Heart right ventricle (tissue), 16 donors: ENCODE measurements around the gene CMSS1. TPM values are rescaled to one million over a fixed set of nuclear protein-coding genes. Genes with fewer than 3 reads are reported as not detected.

Experiments used
- ATAC-seq, 8 donors: fragments of 200-7000 bp; cut with Tn5 transposase; one replicate each; pipeline ENCODE4 v1.9.1; 2020; ENCODE audit warnings: mild to moderate bottlenecking in 8 of 8, moderate library complexity in 8 of 8, moderate number of reproducible peaks in 1 of 8
- DNase-seq, 2 donors: peaks; one replicate each; pipeline ENCODE4 v3.0.0-alpha.2; 2020
- H3K27ac ChIP-seq, 10 donors: fragments of 200-600 bp; sonication (generic) in 2 of 10; one replicate each; pipeline versions ENCODE4 v1.5.0 to v1.8.0; 2020 to 2022; ENCODE audit warnings: mild to moderate bottlenecking in 3 of 10
- H3K27me3 ChIP-seq, 7 donors: fragments of 200-600 bp; one replicate each; pipeline ENCODE4 v1.8.0; 2021 to 2022; ENCODE audit warnings: mild to moderate bottlenecking in 2 of 7
- H3K36me3 ChIP-seq, 9 donors: fragments of 200-600 bp; sonication (generic) in 1 of 9; one replicate each; pipeline versions ENCODE4 v1.5.0 to v1.8.0; 2020 to 2022; ENCODE audit warnings: mild to moderate bottlenecking in 2 of 9
- H3K4me1 ChIP-seq, 9 donors: fragments of 200-600 bp; sonication (generic) in 1 of 9; one replicate each; pipeline versions ENCODE4 v1.5.0 to v1.8.0; 2020 to 2022; ENCODE audit warnings: mild to moderate bottlenecking in 4 of 9
- H3K4me3 ChIP-seq, 10 donors: fragments of 200-600 bp; sonication (generic) in 2 of 10; one replicate each; pipeline versions ENCODE4 v1.5.0 to v1.8.0; 2020 to 2022; ENCODE audit warnings: mild to moderate bottlenecking in 7 of 10, moderate library complexity in 2 of 10
- H3K9me3 ChIP-seq, 11 donors: fragments of 200-600 bp in 10 of 11; sonication (generic) in 2 of 11; one replicate each; pipeline versions ENCODE4 v1.5.0 to v1.8.0; 2013 to 2022; ENCODE audit warnings: mild to moderate bottlenecking in 2 of 11, control low read depth in 1 of 11, moderate library complexity in 1 of 11
- CTCF ChIP-seq, 9 donors: fragments of 200-600 bp; sonication (generic) in 2 of 9; IDR thresholded peaks; one replicate each; pipeline versions ENCODE4 v1.5.0 to v1.8.0; 2021 to 2022; ENCODE audit warnings: antibody characterized with exemption in 9 of 9, mild to moderate bottlenecking in 5 of 9, moderate library complexity in 1 of 9
- WGBS, 2 donors: extraction: QIAGEN DNeasy Blood & Tissue Kit; methylation state at CpG; one replicate each; pipeline ENCODE4 v1.1.7; 2013; ENCODE audit warnings: inconsistent platforms in 1 of 2; 5-methylcytosine and 5-hydroxymethylcytosine counted together
- intact Hi-C, 10 donors: fragments of 100-400 bp; cut with DNase I; formaldehyde crosslinking; loops; one replicate each; pipeline versions ENCODE4 v1.11.1 to v1.14.2; 2022
- polyA plus RNA-seq, 2 donors: library from polyadenylated mRNA; stranded (reverse); fragments of 200-250 nt; gene quantifications; one replicate each; pipeline ENCODE4 v1.2.3, GENCODE V29; 2013
- total RNA-seq, 10 donors: library from RNA; stranded (reverse); fragmentation: NEBNext Ultra II Directional in 3 of 10; extraction: Animal tissue kit (Norgen Biotek cat#: 25700) in 3 of 10; gene quantifications; one replicate each; pipeline versions ENCODE4 v1.2.1 to v1.2.4, GENCODE V29; 2021 to 2023
- donor health status: Arrhythmogenic right ventricular cardiomyopathy.
- donor health status: ischemic (EF 13 %, LVEDD 7.1; RV severe dilation, severe dysfunction).
- donor health status: healthy with polysubstance abuse.
- donor health status: DM: no; HTN: yes; CAD: no.
- donor health status: DM: no; HTN: no; CAD: no.
- donor health status: ischemic (EF 25% LVEDD 6.9; RV normal size, moderate dysfunction).
- donor health status: ischemic (EF 25% LVEDD 5.7; RV mildly dilated, moderate dysfunction).
- donor health status: healthy.
- donor health status: DM: yes; HTN: yes; CAD: no.
- donor health status: Ischemic cardiomyopathy.
- donor health status: ischemic (EF 35%, LVEDD 5.7; RV mildly dilated, moderate dysfunction).
- donor health status: nonischemic (EF 11% LVEDD 7.7; RV severe dilation, severe dysfunction).
- donor health status: DM: yes; HTN: yes; CAD: no.
- donor health status: PGD.
- donor health status: ischemic (EF 29% LVEDD 5.4; RV normal size, mild dysfunction).
- donor health status: nonischemic (EF 23%, LVEDD 6.1; RV moderate dilation, normal function).

CMSS1 gene
- total and polyA plus RNA-seq, 12 donors: 24.6 to 45.4 (median 34.6) TPM

DNA sequence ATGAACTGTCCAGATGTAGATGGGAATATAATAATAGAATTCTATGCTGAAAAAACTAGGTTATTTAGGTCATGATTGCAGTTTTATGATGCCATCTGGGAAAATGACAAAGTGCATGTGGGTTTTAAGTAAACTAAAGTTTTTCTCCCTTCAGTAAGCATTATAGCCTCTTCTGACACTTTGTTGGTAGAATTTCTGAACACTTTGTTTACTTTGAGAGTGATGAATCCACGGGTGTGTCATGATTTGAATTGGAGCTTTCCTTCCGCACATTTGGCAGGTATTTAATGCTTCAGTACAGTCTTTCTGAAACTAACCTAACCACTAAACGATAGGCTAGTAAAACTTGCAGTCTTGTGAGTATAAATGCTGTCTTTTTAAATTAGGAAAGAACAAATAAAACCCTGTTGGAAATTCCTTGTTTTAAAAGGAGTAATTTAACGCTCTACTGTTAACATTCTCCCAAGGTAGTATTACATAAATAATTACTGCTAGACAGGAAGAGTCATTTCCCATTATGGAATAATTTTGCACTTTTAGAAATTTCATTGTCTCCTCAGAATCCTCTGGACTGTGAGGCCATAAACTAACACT is 289.7 kb downstream of the CMSS1 start:
- no peak for ATAC-seq
- no peak for TF ChIP-seq CTCF (IDR thresholded peaks at IDR 0.05)
- Histone ChIP-seq H3K4me1 (peaks cover 4 to 77% (median 49%) of the 10 kb centered on the region in 9 donors), H3K4me3 (no peak overlapping the region), H3K27me3 (no peaks in the 10 kb centered on the region), H3K36me3 (no peaks in the 10 kb centered on the region), H3K27ac (peak overlapping the region in 4 of 10 donors; percentile 17 to 42 (median 34)), H3K9me3 (no peaks in the 10 kb centered on the region)
- no peak for DNase-seq
- 51 to 61% methylated on average over 4 of the region's 4 CpGs for WGBS, 2 donors
- intact Hi-C loops: no loop called here

DNA sequence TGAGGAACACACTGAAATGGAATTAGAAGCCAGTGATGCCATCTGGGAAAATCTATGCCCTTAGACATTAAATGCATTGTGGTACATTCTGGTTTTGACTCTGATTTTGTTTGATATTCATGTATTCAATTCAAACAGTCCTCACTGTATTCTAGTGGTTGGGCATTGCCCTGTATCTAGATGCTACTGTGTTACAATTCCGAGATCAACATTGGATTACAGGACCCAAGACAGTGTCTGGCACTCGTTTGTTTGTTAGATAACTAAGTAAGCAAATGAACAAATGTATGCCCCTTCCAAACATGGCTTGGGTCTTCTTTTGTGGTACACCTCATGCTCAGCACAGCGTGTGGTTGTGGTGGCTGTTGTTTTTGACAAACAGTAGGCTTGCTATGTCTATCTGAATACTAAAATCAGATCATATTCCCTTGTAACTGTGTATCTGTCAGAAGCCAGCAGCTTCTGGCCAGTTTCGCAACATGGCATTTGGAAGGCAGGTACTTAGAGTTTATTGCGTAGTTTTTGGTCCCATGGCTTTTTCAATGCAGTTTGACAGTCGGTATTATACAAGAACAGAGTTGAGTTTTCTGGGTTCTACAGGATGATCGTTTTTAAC is 290.9 kb downstream of the CMSS1 start:
- no peak for DNase-seq
- peak overlapping the region in 1 of 10 donors; percentile 42 for H3K27ac ChIP-seq
- no peaks in the 10 kb centered on the region for H3K9me3 ChIP-seq
- no peak overlapping the region for H3K4me3 ChIP-seq
- TF ChIP-seq CTCF (IDR thresholded peaks at IDR 0.05): no peak
- no peak for ATAC-seq
- H3K36me3 ChIP-seq: no peaks in the 10 kb centered on the region
- no peaks in the 10 kb centered on the region for H3K27me3 ChIP-seq
- H3K4me1 ChIP-seq: peaks cover 4 to 65% (median 38%) of the 10 kb centered on the region in 9 donors
- 86 to 92% methylated on average over 7 of the region's 7 CpGs for WGBS, 2 donors
- intact Hi-C loops: no loop called here

DNA sequence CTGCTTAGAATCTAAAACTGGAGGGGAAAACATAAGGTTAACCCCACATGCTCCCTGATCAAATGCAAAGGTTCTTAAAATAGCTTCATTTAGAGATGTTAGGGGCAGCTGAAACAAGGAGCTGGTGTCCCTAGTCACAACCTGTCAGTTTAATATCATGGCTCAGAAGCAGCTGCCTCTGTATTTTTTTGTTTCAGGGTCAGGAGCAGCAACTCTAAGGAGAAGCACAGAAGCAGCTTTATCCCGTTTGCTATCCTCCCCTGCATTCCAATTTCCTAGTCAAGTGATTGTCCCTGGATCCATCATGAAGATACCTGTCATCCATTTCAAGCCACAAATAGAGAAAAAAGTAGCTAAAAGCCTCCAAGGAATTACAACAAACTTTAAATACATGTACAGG is 292.5 kb downstream of the CMSS1 start:
- no peak for TF ChIP-seq CTCF (IDR thresholded peaks at IDR 0.05)
- no peaks in the 10 kb centered on the region for H3K36me3 ChIP-seq
- H3K4me1 ChIP-seq: peaks cover 4 to 54% (median 31%) of the 10 kb centered on the region in 9 donors
- H3K27ac ChIP-seq: peak overlapping the region in 5 of 10 donors; percentile 3 to 29 (median 16)
- H3K27me3 ChIP-seq: no peaks in the 10 kb centered on the region
- DNase-seq: no peak
- ATAC-seq: no peak
- intact Hi-C loops: no loop called here
- peak overlapping the region in 1 of 10 donors; percentile 18 for H3K4me3 ChIP-seq
- no peaks in the 10 kb centered on the region for H3K9me3 ChIP-seq
- WGBS, 2 donors: 43 to 47% methylated on average over 1 of the region's 1 CpG

GRCh38 chr3:100111728-100112127 is 294.1 kb downstream of the CMSS1 start:
- Histone ChIP-seq H3K4me1 (peaks cover 0 to 38% (median 16%) of the 10 kb centered on the region in 9 donors), H3K4me3 (peak overlapping the region in 4 of 10 donors; percentile 6 to 43 (median 36)), H3K36me3 (no peaks in the 10 kb centered on the region), H3K27me3 (no peaks in the 10 kb centered on the region), H3K9me3 (peaks cover 0 to 4% (median 0%) of the 10 kb centered on the region in 11 donors), H3K27ac (no peak overlapping the region)
- no peak for TF ChIP-seq CTCF (IDR thresholded peaks at IDR 0.05)
- ATAC-seq (no peak), DNase-seq (no peak)
- intact Hi-C loops: no loop called here
- 89 to 94% methylated on average over 1 of the region's 1 CpG for WGBS, 2 donors
